GM23248 (cell line): ENCODE results near the gene ERCC6L2. TPM values are rescaled to one million over a fixed set of nuclear protein-coding genes. Genes with fewer than 3 reads are reported as not detected.
A peak's percentile ranks its signal among the peaks of the same experiment; 100 is the strongest.

Experiments
- DNase-seq: peaks from one replicate; pipeline ENCODE4 v3.0.0-alpha.2; 2015
- H2AFZ ChIP-seq: fragments of 200-600 bp; sonication (generic); 2 replicates; pipeline ENCODE4 v1.6.1; 2016; ENCODE audit warnings: antibody characterized with exemption
- H3F3A ChIP-seq: fragments of 200-600 bp; sonication (generic); 2 replicates; pipeline ENCODE4 v1.6.1; 2016; ENCODE audit warnings: mild to moderate bottlenecking, antibody characterized with exemption, mixed run types; ENCODE audit not compliant: insufficient read depth
- H3K27ac ChIP-seq: fragments of 200-600 bp; sonication (generic); 2 replicates; pipeline ENCODE4 v1.5.1; 2016; ENCODE audit warnings: mild to moderate bottlenecking
- H3K27me3 ChIP-seq: fragments of 200-600 bp; sonication (generic); replicated peaks from 2 replicates; pipeline ENCODE4 v1.6.1; 2016; ENCODE audit warnings: mild to moderate bottlenecking; ENCODE audit not compliant: insufficient read depth
- H3K36me3 ChIP-seq: fragments of 200-600 bp; sonication (generic); 2 replicates; pipeline ENCODE4 v1.6.1; 2016; ENCODE audit warnings: low read depth, mild to moderate bottlenecking
- H3K4me1 ChIP-seq: fragments of 200-600 bp; sonication (generic); 2 replicates; pipeline ENCODE4 v1.6.1; 2016; ENCODE audit warnings: mild to moderate bottlenecking; ENCODE audit not compliant: insufficient read depth
- H3K4me2 ChIP-seq: fragments of 200-600 bp; sonication (generic); one replicate; pipeline ENCODE4 v1.6.1; 2016; ENCODE audit warnings: mild to moderate bottlenecking; ENCODE audit not compliant: unreplicated experiment
- H3K4me3 ChIP-seq: fragments of 200-600 bp; sonication (generic); 2 replicates; pipeline ENCODE4 v1.5.1; 2016; ENCODE audit warnings: mild to moderate bottlenecking
- H3K79me2 ChIP-seq: fragments of 200-600 bp; sonication (generic); 2 replicates; pipeline ENCODE4 v1.6.1; 2016; ENCODE audit warnings: mild to moderate bottlenecking; ENCODE audit not compliant: insufficient read depth
- H3K9ac ChIP-seq: fragments of 200-600 bp; sonication (generic); 2 replicates; pipeline ENCODE4 v1.6.1; 2016; ENCODE audit warnings: mild to moderate bottlenecking
- H3K9me2 ChIP-seq: fragments of 200-600 bp; sonication (generic); 2 replicates; pipeline ENCODE4 v1.6.1; 2016; ENCODE audit warnings: mixed run types, mild to moderate bottlenecking, moderate library complexity; ENCODE audit not compliant: insufficient read depth
- H3K9me3 ChIP-seq: fragments of 200-600 bp; sonication (generic); one replicate; pipeline ENCODE4 v1.6.1; 2017; ENCODE audit warnings: low read depth
- H4K20me1 ChIP-seq: fragments of 200-600 bp; sonication (generic); 2 replicates; pipeline ENCODE4 v1.6.0; 2016; ENCODE audit not compliant: insufficient read depth
- EZH2 ChIP-seq: fragments of 200-600 bp; sonication (generic); IDR thresholded peaks from 2 replicates; pipeline ENCODE4 v1.6.1; 2018; ENCODE audit warnings: antibody characterized with exemption, mild to moderate bottlenecking; ENCODE audit not compliant: insufficient read depth, poor library complexity, severe bottlenecking
- EZH2phosphoT487 ChIP-seq: fragments of 200-600 bp; sonication (generic); IDR thresholded peaks from 2 replicates; pipeline ENCODE4 v1.6.1; 2018; ENCODE audit warnings: antibody characterized with exemption, moderate library complexity, mild to moderate bottlenecking, low read depth; ENCODE audit not compliant: insufficient read depth
- WGBS, 2 experiments: methylation state at CpG; one replicate each; pipeline ENCODE4 v1.1.6; 2015 to 2017; ENCODE audit warnings: low lambda C conversion rate in 2 of 2, low coverage in 1 of 2; ENCODE audit errors: missing lambda C conversion rate in 2 of 2; 5-methylcytosine and 5-hydroxymethylcytosine counted together
- in situ Hi-C: fragments of 300-500 bp; cut with MboI; formaldehyde crosslinking; loops from 2 replicates; pipeline ENCODE4 v1.15.0; 2020
- polyA plus RNA-seq: library from polyadenylated mRNA; unstranded; fragments of >200 nt; fragmentation: Nextera tagmentation; extraction: Ambion mirVana; gene quantifications from 2 replicates; pipeline ENCODE4 v1.2.1, GENCODE V29; 2016
- total RNA-seq: library from RNA; depleted of rRNA; stranded (reverse); fragments of >200 nt; shearing (Covaris generic); gene quantifications from 2 replicates; pipeline ENCODE4 v1.2.3, GENCODE V29; 2014

Gene ERCC6L2
- total and polyA plus RNA-seq, 2 experiments from 2014 or later, result 23.4 to 45.0 TPM

- H3K27ac ChIP-seq, result no peak overlapping the region
- no peaks in the 10 kb centered on the region for H3K27me3 ChIP-seq
- H3K4me1 ChIP-seq, result peaks cover 45% of the 10 kb centered on the region
- H3K9me2 ChIP-seq, result no peaks in the 10 kb centered on the region
- TF ChIP-seq EZH2 (no peak), EZH2phosphoT487 (no peak)
- H3K36me3 ChIP-seq, result no peaks in the 10 kb centered on the region
- no peaks in the 10 kb centered on the region for H4K20me1 ChIP-seq
- in situ Hi-C loops, result no loop called here
- no peaks in the 10 kb centered on the region for H3K79me2 ChIP-seq
- 66 to 68% methylated on average over 7 of the region's 7 CpGs for WGBS, 2 experiments
- H3F3A ChIP-seq, result peaks cover 38% of the 10 kb centered on the region
- H3K4me2 ChIP-seq, result peak overlapping the region; percentile 20
- no peak overlapping the region for H2AFZ ChIP-seq
- no peak overlapping the region for H3K4me3 ChIP-seq
- DNase-seq, result peak; percentile 75
- no peaks in the 10 kb centered on the region for H3K9me3 ChIP-seq
- H3K9ac ChIP-seq, result no peak overlapping the region
These were observed 23.1 kb upstream of the ERCC6L2 start for GRCh38 chr9:95852059-95853032.

GRCh38 chr9:95854386-95855020, 21.0 kb upstream of the ERCC6L2 start:
- Histone ChIP-seq H3K27ac (0 out of 2 replicates have a peak overlapping the region, but pooled peaks have one; percentile 8), H3K36me3 (no peaks in the 10 kb centered on the region)

GRCh38 chr9:95855961-95856360, 19.5 kb upstream of the ERCC6L2 start:
- no peak overlapping the region for H3K4me3 ChIP-seq
- peaks cover 47% of the 10 kb centered on the region for H3K4me1 ChIP-seq
- no peak for TF ChIP-seq EZH2
- no peak for TF ChIP-seq EZH2phosphoT487
- H3K27me3 ChIP-seq, result no peaks in the 10 kb centered on the region
- no peak overlapping the region for H3K9ac ChIP-seq
- H3K9me3 ChIP-seq, result no peaks in the 10 kb centered on the region
- H3K4me2 ChIP-seq, result no peak overlapping the region
- no peak overlapping the region for H3K27ac ChIP-seq
- no peak for DNase-seq
- no peaks in the 10 kb centered on the region for H3K36me3 ChIP-seq
- in situ Hi-C loops, result no loop called here
- H2AFZ ChIP-seq, result no peak overlapping the region
- no peaks in the 10 kb centered on the region for H3K79me2 ChIP-seq
- peaks cover 38% of the 10 kb centered on the region for H3F3A ChIP-seq
- H3K9me2 ChIP-seq, result no peaks in the 10 kb centered on the region
- H4K20me1 ChIP-seq, result no peaks in the 10 kb centered on the region

More at GRCh38 chr9:95854386-95855020, 21.0 kb upstream of the ERCC6L2 start:
- peak; percentile 75 for DNase-seq
- no peaks in the 10 kb centered on the region for H3K9me2 ChIP-seq
- in situ Hi-C loops, result no loop called here
- WGBS, 2 experiments, result 39 to 53% methylated on average over 1 of the region's 1 CpG
- H3K4me2 ChIP-seq, result peak overlapping the region; percentile 48
- H3K4me3 ChIP-seq, result peak overlapping the region; percentile 20
- H3K9ac ChIP-seq, result no peak overlapping the region
- no peaks in the 10 kb centered on the region for H3K9me3 ChIP-seq
- no peaks in the 10 kb centered on the region for H4K20me1 ChIP-seq
- H3K4me1 ChIP-seq, result peaks cover 47% of the 10 kb centered on the region
- no peak overlapping the region for H2AFZ ChIP-seq
- H3K27me3 ChIP-seq, result no peaks in the 10 kb centered on the region
- no peaks in the 10 kb centered on the region for H3K79me2 ChIP-seq
- TF ChIP-seq EZH2 (no peak), EZH2phosphoT487 (no peak)
- peaks cover 38% of the 10 kb centered on the region for H3F3A ChIP-seq

- Histone ChIP-seq H2AFZ (no peak overlapping the region), H3K9me3 (peaks cover 2% of the 10 kb centered on the region), H3K36me3 (no peaks in the 10 kb centered on the region), H3K27ac (no peak overlapping the region), H4K20me1 (no peaks in the 10 kb centered on the region), H3K79me2 (no peaks in the 10 kb centered on the region), H3K9ac (no peak overlapping the region), H3K4me3 (no peak overlapping the region), H3K4me1 (peaks cover 43% of the 10 kb centered on the region), H3K4me2 (no peak overlapping the region), H3K9me2 (no peaks in the 10 kb centered on the region), H3K27me3 (no peaks in the 10 kb centered on the region), H3F3A (peaks cover 35% of the 10 kb centered on the region)
- in situ Hi-C loops, result no loop called here
- peak; percentile 24 for DNase-seq
- no peak for TF ChIP-seq EZH2phosphoT487
- WGBS, 2 experiments, result 44 to 46% methylated on average over 2 of the region's 2 CpGs
These were observed 18.4 kb upstream of the ERCC6L2 start for GRCh38 chr9:95857124-95857523.
